HUES6 (cell line): ENCODE results near the gene PCAT6.
A peak's percentile ranks its signal among the peaks of the same experiment; 100 is the strongest.

Source experiments
- H3K27ac ChIP-seq: 2 replicates; pipeline ENCODE4 v1.7.0; 2013; ENCODE audit warnings: low read depth, mild to moderate bottlenecking, low read length, inconsistent platforms
- H3K27me3 ChIP-seq: 2 replicates; pipeline ENCODE4 v1.6.1; 2013; ENCODE audit warnings: low read length; ENCODE audit not compliant: control insufficient read depth, insufficient read depth
- H3K36me3 ChIP-seq: 2 replicates; pipeline ENCODE4 v1.6.1; 2013; ENCODE audit warnings: low read length; ENCODE audit not compliant: control insufficient read depth, insufficient read depth
- H3K4me1 ChIP-seq: 2 replicates; pipeline ENCODE4 v1.6.1; 2013; ENCODE audit warnings: low read length; ENCODE audit not compliant: control insufficient read depth, insufficient read depth
- H3K4me3 ChIP-seq: 2 replicates; pipeline ENCODE4 v1.5.1; 2013; ENCODE audit warnings: low read depth, low read length
- H3K9ac ChIP-seq: one replicate; pipeline ENCODE4 v1.6.1; 2013; ENCODE audit warnings: mild to moderate bottlenecking, low read length
- H3K9me3 ChIP-seq: 2 replicates; pipeline ENCODE4 v1.6.1; 2013; ENCODE audit warnings: low read depth, low read length; ENCODE audit not compliant: control insufficient read depth, insufficient read depth

Gene PCAT6

DNA sequence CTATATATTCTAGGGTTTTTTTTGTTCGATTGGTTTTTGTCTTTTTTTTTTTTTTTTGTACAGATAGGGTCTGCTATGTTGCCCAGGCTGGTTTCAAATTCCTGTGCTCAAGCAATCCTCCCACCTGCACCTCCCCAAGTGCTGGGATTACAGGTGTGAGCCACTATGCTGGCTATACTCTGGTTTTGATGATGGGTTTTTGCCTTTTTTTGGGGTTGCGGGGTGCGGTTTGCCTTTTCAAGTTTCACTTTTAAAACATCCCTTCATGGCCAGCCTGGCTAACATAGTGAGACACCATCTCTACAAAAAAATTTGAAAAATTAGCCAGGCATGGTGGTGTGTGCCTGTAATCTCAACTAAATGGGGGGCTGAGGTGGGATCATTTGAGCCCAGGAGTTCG is 12.5 kb upstream of the PCAT6 start:
- Histone ChIP-seq H3K9ac (no peak overlapping the region), H3K27me3 (no peaks in the 10 kb centered on the region), H3K27ac (no peak overlapping the region)

GRCh38 chr1:202798792-202799331 is 11.9 kb upstream of the PCAT6 start:
- H3K36me3 ChIP-seq: peaks cover 19% of the 10 kb centered on the region
- H3K27me3 ChIP-seq: no peaks in the 10 kb centered on the region
- no peak overlapping the region for H3K4me3 ChIP-seq
- H3K9me3 ChIP-seq: no peaks in the 10 kb centered on the region
- H3K9ac ChIP-seq: no peak overlapping the region
- no peak overlapping the region for H3K27ac ChIP-seq
- H3K4me1 ChIP-seq: peaks cover 8% of the 10 kb centered on the region

More for the DNA sequence above, 12.5 kb upstream of the PCAT6 start:
- Histone ChIP-seq H3K4me1 (peaks cover 3% of the 10 kb centered on the region; the same call in 1 of the 2 replicates), H3K4me3 (no peak overlapping the region), H3K9me3 (no peaks in the 10 kb centered on the region), H3K36me3 (peaks cover 19% of the 10 kb centered on the region)

DNA sequence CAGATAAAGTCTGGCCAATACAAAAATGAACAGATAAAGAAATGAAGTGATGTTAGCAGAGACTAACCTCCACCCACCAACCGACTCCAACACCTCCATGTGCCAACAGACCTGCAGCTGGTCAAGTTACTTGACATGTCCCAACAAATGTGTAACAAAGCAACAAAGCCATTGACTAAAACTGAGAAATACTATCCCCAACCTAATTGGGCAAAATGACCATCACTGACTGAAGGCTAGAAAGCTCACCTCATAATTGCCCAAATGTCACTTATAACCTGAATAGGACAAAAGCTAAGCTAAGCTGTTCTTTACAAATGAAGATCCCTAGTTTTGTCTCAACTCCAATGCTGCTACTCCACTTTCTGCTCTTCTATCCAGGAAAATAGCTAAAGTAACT is 10.0 kb upstream of the PCAT6 start:
- no peaks in the 10 kb centered on the region for H3K27me3 ChIP-seq
- no peak overlapping the region for H3K9ac ChIP-seq
- no peaks in the 10 kb centered on the region for H3K9me3 ChIP-seq
- H3K36me3 ChIP-seq: peaks cover 19% of the 10 kb centered on the region
- peaks cover 27% of the 10 kb centered on the region for H3K4me1 ChIP-seq
- no peak overlapping the region for H3K27ac ChIP-seq
- no peak overlapping the region for H3K4me3 ChIP-seq

DNA sequence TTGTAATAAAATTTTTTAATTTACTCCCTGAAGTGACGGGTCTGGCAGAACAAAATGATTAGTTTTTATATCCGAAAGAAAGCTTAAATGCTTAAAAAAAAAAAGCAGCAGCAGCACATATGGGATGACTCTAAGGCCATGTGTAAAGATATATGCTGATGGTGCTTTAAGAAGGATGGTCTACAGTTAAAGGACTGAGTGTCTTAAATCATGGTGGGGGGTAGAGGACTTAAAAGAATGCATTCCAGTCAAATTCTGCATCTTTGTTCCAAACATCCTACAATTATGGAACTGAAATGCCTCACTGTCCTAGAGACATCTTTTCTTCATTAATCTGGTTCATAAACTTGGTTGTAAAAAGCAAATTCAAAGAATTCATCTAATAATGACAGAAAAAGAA is 9.6 kb upstream of the PCAT6 start:
- Histone ChIP-seq H3K9ac (no peak overlapping the region), H3K4me3 (no peak overlapping the region), H3K9me3 (no peaks in the 10 kb centered on the region), H3K4me1 (peaks cover 31% of the 10 kb centered on the region), H3K36me3 (peaks cover 19% of the 10 kb centered on the region), H3K27ac (no peak overlapping the region), H3K27me3 (no peaks in the 10 kb centered on the region)

DNA sequence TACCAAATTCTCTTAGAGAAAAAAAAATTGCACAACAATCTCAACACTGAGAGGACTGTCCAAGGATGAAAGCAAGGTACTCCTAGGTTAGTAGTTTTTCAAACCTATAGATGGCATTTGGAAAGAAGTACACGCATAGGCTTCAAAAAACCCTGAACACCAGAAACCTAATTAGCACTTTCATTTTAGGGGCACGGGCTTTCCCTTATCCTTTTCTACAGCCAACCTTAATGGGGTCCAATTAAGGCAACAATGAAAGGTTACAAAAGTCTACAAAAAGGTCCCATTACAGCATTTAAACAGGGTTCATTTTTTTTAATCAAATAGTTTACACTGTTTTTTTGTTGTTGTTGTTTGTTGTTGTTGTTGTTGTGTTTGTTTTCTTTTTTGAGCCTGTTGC is 8.7 kb upstream of the PCAT6 start:
- no peak overlapping the region for H3K4me3 ChIP-seq
- H3K9me3 ChIP-seq: no peaks in the 10 kb centered on the region
- H3K27ac ChIP-seq: no peak overlapping the region
- no peaks in the 10 kb centered on the region for H3K27me3 ChIP-seq
- no peak overlapping the region for H3K9ac ChIP-seq
- H3K4me1 ChIP-seq: peaks cover 32% of the 10 kb centered on the region
- H3K36me3 ChIP-seq: peaks cover 14% of the 10 kb centered on the region

DNA sequence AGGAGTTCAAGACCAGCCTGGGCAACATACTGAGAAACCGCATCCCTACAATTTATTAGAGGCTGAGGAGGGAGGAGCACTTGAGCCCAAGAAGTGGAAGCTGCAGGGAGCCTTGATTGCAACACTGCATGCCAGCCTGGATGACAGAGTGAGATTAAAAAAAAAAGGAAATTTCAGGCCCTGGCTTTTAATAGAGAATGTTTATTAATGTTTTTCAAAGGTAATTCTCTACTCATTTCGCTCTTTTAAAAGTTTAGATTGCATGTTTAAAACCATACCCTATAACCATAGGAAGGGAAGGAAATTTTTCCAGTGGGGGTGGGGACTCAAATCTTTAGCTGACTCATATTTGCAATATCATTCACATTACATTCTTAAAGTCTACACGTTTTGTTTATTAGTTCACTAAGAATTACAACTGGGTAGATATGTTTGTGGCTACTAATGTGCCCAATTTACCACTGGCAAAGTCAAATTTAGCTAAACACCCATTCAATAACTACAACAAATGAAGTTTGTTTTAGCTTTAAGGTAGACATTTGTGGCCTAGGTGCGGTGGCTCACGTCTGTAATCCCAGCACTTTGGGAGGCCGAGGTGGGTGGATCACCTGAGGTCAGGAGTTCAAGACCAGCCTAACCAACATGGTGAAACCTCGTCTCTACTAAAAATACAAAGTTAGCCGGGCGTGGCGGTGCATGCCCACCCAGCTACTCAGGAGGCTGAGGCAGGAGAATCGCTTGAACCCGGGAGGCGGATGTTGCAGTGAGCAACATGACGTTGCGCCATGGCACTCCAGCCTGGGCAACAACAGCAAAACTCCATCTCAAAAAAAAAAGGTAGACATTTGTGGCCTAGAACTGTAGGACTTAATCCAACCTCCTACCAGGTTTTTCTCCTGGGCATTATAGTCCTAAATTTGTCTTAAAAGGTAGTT is 7.5 kb upstream of the PCAT6 start:
- H3K36me3 ChIP-seq: peaks cover 14% of the 10 kb centered on the region
- H3K4me1 ChIP-seq: peaks cover 32% of the 10 kb centered on the region
- no peaks in the 10 kb centered on the region for H3K27me3 ChIP-seq
- H3K9ac ChIP-seq: no peak overlapping the region
- H3K9me3 ChIP-seq: no peaks in the 10 kb centered on the region
- no peak overlapping the region for H3K4me3 ChIP-seq
- no peak overlapping the region for H3K27ac ChIP-seq

GRCh38 chr1:202804126-202804525 is 6.6 kb upstream of the PCAT6 start:
- no peak overlapping the region for H3K9ac ChIP-seq
- no peak overlapping the region for H3K27ac ChIP-seq
- no peak overlapping the region for H3K4me3 ChIP-seq
- peaks cover 7% of the 10 kb centered on the region; the same call in 1 of the 2 replicates for H3K36me3 ChIP-seq
- H3K4me1 ChIP-seq: peaks cover 39% of the 10 kb centered on the region
- no peaks in the 10 kb centered on the region for H3K9me3 ChIP-seq
- peaks cover 6% of the 10 kb centered on the region for H3K27me3 ChIP-seq

GRCh38 chr1:202805886-202806844 is 4.6 kb upstream of the PCAT6 start:
- Histone ChIP-seq H3K27me3 (peaks cover 9% of the 10 kb centered on the region), H3K4me3 (peak overlapping the region; percentile 99), H3K27ac (peak overlapping the region; percentile 75), H3K4me1 (peaks cover 43% of the 10 kb centered on the region), H3K9me3 (no peaks in the 10 kb centered on the region), H3K36me3 (no peaks in the 10 kb centered on the region), H3K9ac (peak overlapping the region; percentile 96)

DNA sequence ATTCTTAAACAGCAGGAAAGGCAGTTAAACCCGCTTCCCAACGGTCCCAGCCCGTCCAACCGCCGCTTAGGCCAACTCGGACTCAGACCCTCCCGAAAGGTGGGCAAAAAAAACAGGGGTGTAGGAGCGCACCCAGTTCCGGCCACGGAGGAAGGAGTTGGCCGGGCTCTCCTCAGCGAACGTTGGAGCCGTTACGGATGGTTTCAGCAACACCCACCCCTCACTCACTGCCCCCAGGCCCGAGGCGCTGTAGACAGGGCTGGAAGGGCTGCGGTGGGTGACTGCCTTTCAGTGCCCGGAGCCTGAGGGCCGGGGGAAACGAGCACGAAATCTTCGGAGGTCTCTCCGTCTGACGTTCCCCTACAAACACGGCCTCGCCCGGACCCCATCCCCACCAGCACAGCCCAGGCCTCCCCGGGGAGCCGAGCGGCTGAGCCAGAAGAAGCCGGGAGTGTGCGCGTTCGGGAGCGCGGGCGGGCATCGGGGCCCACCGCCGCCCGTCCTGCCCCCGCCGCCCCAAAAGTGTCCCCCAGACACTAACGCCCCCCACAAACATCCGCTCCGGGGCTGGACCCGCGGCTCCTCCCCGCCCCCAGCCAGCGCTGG is 3.8 kb upstream of the PCAT6 start:
- peak overlapping the region; percentile 99 for H3K4me3 ChIP-seq
- H3K9me3 ChIP-seq: no peaks in the 10 kb centered on the region
- peaks cover 14% of the 10 kb centered on the region for H3K27me3 ChIP-seq
- H3K36me3 ChIP-seq: no peaks in the 10 kb centered on the region
- peak overlapping the region; percentile 96 for H3K9ac ChIP-seq
- H3K4me1 ChIP-seq: peaks cover 48% of the 10 kb centered on the region
- H3K27ac ChIP-seq: peak overlapping the region; percentile 75; the same call in 1 of the 2 replicates

DNA sequence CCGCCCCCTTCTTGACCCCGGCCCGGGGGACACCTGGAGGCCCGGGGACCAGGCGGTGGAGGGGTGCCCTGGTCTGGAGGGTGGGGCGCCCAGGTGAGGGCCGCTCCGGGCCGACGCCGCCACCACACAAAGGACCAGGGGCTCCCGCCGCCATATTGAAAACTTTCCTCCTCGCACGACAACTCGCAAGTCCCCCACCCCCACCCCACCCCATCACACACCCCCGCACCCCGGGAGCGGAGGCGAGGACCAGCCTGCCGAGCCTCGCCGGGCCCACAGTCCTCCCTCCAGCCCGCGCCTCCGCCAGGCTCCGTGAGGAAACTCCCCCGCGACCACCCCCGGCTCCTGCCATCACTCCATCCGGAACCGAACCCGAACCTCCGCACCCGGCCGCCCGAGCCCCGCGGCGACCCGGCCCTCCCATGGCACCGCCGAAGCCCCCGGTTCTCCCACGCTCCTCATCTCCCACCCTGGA is 3.3 kb upstream of the PCAT6 start:
- peak overlapping the region; percentile 96 for H3K9ac ChIP-seq
- peaks cover 16% of the 10 kb centered on the region for H3K27me3 ChIP-seq
- H3K9me3 ChIP-seq: no peaks in the 10 kb centered on the region
- peaks cover 53% of the 10 kb centered on the region for H3K4me1 ChIP-seq
- peak overlapping the region; percentile 77; the same call in 1 of the 2 replicates for H3K27ac ChIP-seq
- H3K36me3 ChIP-seq: no peaks in the 10 kb centered on the region
- peak overlapping the region; percentile 99 for H3K4me3 ChIP-seq
